ENCODE results near the gene CRELD2.
A peak's percentile ranks its signal among the peaks of the same experiment; 100 is the strongest.

CRELD2 gene

DNA sequence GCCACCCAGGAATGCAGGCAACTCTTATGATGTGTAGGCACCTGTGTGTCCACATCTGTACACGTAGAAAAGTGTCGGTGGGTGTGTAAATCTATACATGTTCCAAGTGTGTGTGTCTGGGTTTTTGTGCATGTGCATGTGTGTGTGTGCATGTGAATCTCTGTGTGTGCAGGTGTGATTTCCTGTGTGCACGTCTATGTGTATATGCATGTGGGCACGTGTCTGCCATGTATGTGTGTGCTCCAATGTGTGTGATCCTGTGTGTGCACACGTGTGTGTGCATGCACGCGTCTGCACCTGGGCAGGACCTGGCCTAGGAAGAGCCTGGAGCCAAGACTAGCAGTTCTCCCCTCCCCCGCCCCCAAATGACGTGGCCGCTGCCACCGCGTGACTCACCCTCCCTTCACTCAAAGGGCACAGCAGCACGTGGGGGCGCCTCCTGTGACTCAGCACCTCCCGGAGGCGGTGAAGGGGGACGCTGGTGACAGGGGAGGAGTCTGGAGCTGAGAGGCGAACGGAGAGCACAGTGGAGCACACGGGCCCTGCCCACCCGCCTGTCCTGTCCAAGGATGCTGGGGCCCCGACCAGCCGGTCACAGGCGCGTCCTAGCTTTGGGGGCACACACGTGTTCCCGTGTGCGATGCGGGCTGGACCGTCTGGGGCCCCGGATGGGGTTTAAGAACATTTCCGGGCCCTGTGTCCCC, 52.2 kb downstream of the CRELD2 start:
- peak; percentile 23 to 34 for DNase-seq

DNA sequence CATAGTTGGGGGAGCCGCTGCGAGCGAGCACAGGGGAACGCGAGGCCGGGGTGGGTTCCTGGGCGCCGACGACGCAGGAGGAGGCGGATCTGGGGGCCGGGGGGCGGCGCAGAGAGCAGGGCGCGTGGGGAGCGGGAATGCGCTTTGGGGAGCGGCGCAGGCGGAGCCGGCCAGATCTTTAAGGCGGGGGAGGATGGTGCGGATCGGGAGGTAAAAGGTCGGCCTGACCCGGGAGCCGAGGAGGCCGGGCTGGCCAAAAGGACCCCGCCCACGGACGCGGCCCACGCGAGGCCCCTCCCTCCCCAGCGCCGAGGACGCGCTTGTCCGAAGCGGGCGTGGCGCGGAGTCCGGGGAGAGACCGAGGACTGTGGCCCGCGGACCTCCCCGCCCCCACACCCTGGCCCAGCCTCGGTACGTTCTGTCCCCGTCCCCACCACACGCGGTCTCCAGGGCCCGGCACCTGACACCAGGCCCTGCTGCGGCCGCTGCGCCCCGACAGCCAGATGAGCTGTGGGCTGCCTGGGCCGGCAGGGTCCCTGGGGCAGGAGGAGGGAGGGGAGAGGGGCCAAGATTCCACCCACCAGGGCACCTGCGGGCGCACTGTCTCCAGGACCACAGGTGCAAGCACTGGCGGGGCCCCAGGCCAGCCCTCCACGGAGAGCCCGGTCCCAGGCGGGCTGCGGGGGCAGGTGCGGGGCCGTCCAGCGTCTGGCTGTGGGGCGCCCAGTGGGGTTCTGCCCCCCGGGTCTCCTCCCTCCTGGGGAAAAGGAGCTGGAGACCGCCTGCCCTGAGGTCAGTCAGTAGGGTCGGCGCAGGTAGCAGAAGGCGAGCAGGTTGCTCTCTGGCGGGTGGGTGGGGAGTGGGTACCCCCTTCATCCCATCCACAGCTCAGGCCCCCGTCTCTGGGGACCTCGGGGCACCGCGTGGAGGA, 53.1 kb downstream of the CRELD2 start:
- no peak for DNase-seq

DNA sequence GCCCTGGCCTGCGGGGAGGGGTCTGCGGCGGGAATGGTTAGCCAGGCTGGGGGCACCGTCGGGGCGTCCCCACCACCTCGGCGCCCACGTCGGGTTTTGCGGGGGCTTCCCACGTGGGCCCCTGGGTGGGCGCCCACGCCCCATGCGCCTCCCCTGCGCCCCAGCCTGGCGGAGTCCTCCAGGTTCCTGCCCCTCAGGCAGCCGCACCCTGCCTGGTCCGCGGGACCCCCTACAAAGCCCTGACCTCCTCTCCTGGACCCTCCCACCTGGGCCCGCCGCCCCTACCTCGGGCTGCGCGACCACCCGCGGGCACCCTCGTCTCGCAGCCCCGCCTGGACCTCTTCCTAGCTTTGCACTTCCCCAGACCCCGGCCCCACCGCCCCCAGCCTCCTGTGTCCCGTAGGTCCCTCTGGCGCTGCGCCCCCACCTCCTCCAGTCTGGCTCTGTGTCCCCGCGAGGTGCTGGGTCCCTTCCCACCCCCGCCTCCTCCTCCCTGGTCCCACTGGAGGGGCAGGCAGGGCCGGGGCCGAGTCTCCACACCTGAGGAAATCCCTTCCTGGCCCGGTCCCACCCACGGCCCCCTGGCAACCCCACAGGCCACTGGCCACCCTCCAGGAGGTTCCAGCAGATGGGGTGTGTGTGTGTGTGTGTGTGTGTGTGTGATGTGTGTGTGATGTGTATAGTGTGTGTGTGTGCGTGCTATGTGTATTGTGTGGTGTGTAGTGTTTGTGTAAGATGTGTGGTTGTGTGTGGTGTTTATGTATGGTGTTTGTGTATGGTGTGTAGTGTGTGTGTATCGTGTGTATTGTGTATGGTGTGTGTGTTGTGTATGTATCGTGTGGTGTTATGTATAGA, 54.0 kb downstream of the CRELD2 start:
- DNase-seq = no peak

DNA sequence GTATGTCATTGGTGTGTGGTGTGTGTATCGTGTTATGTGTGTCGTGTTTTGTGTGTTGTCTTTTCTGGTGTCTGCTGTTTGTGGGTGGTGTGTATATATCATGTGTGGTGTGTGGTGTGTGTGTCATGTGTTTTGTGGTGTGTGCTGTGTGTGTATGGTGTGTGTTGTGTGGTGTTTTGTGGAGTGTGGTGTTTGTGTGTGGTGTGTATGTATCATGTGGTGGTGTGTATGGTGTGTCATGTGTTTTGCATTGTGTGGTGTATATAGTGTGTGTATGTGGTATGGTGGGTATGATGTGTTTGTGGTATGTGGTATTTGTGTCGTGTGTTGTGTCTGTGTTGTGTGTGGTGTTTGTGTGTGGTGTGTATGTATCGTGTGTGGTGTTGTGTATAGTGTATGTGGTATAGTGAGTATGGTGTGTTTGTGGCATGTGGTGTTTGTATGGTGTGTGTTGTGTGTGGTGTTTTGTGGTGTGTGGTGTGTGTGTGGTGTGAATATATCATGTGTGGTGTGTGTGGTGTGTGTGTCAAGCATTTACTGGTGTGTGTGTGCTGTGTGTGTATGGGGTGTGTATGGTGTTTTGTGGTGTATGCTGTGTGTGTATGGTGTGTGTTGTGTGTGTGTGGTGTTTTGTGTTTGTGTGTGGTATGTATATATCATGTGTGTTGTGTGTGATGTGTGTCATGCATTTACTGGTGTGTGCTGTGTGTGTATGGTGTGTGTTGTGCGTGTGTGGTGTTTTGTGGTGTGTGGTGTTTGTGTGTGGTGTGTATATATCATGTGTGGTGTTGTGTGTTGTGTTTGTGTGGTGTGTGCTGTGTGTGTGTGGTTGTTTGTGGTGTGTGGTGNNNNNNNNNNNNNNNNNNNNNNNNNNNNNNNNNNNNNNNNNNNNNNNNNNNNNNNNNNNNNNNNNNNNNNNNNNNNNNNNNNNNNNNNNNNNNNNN, 54.9 kb downstream of the CRELD2 start:
- no peak for DNase-seq

DNA sequence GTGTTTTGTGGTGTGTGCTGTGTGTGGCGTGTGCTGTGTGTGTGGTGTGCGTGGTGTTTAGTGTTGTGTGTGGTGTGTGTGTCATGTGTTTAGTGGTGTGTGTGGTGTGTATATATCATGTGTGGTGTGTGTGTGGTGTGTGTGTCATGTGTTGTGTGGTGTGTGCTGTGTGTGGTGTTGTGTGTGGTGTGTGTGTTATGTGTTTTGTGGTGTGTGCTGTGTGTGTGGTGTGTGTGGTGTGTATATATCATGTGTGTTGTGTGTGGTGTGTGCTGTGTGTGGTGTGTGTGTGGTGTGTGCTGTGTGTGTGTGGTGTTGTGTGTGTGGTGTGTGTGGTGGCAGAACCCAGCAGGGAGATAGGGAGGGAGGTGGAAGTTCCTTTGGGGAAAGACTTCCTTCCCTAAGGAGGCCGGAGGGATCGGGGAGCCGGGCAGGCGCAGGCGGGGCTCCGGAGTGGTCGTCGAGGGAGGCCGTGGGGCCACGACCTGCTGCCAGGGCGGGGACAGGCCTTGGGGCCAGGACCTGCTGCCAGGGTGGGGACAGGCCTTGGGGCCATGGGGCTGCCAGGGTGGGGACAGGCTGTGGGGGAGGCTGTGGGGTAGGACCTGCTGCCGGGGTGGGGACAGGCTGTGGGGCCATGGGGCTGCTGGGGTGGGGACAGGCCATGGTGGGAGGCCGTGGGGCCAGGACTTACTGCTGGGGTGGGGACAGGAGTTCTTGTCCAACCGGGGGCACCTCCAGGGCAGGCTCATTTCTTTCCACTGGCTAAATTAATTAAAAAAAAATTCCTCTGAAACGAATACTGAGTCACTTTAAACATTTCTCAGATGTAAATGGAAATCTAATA, 57.3 kb downstream of the CRELD2 start:
- DNase-seq = no peak

DNA sequence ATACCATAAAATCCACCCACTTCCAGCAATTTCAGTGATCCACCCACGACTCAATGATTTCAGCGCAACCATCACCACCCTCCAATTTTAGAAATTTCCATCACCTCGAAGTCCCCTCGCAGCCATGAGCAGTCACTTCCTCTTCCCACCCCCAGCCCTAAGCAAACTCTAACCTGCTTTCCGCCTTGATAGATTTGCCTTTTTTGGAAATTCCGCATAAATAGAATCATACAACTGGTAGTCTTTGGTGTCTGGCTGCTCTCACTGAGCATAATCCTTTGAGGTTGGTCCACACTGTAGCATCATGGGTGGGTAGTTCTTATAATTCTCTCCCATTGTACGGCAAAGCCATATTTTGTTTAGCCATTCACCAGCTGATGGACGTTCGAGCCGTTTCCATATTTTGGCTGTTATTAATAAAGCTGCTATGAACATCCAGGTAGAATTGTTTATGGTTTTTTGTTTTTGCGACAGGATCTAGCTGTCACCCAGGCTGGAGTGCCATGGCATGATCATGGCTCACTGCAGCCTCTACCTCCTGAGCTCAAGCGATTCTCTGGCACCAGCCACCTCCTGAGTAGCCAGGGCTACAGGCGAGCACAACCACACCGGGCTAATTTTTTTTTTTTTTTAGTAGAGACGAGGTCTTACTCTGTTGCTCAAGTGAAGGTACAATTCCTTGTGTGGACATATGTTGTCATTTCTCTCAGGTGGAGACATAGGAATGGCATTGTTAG, 58.2 kb downstream of the CRELD2 start:
- no peak for DNase-seq
